Endodermal cell (in vitro differentiated cells): ENCODE results near the gene ETDC. TPM values are rescaled to one million over a fixed set of nuclear protein-coding genes. Genes with fewer than 3 reads are reported as not detected.

Experiments used
- DNase-seq: peaks from one replicate; pipeline ENCODE4 v3.0.0-alpha.2; 2017
- H3K27ac ChIP-seq: 2 replicates; pipeline ENCODE4 v1.5.1; 2013; ENCODE audit warnings: mild to moderate bottlenecking, low read depth, low read length, moderate library complexity
- H3K27me3 ChIP-seq: 2 replicates; pipeline ENCODE4 v1.6.1; 2013; ENCODE audit warnings: mild to moderate bottlenecking, low read length, moderate library complexity; ENCODE audit not compliant: insufficient read depth, control insufficient read depth, poor library complexity, severe bottlenecking
- H3K36me3 ChIP-seq: 2 replicates; pipeline ENCODE4 v1.7.0; 2013; ENCODE audit warnings: mild to moderate bottlenecking, low read length, moderate library complexity; ENCODE audit not compliant: control insufficient read depth, insufficient read depth
- H3K4me1 ChIP-seq: one replicate; pipeline ENCODE4 v1.7.0; 2013; ENCODE audit warnings: low read length; ENCODE audit not compliant: control insufficient read depth, insufficient read depth
- H3K4me3 ChIP-seq: 2 replicates; pipeline ENCODE4 v1.5.1; 2013; ENCODE audit warnings: mild to moderate bottlenecking, low read length, moderate library complexity
- H3K9ac ChIP-seq: 2 replicates; pipeline ENCODE4 v1.6.1; 2013; ENCODE audit warnings: mild to moderate bottlenecking, low read length, moderate library complexity; ENCODE audit not compliant: poor library complexity, severe bottlenecking; ENCODE audit errors: extremely low read depth
- H3K9me3 ChIP-seq: 2 replicates; pipeline ENCODE4 v1.6.1; 2013; ENCODE audit warnings: mild to moderate bottlenecking, low read length, moderate library complexity; ENCODE audit not compliant: control insufficient read depth
- H3K27ac Mint-ChIP-seq: 2 replicates; pipeline ENCODE4 v1.8.0; 2020; ENCODE audit warnings: mixed read lengths
- H3K27me3 Mint-ChIP-seq: 2 replicates; pipeline ENCODE4 v1.8.0; 2021; ENCODE audit warnings: mild to moderate bottlenecking, mixed read lengths; ENCODE audit not compliant: insufficient read depth
- H3K36me3 Mint-ChIP-seq: 2 replicates; pipeline ENCODE4 v1.8.0; 2020; ENCODE audit warnings: low read depth, mixed read lengths
- H3K4me1 Mint-ChIP-seq: 2 replicates; pipeline ENCODE4 v1.8.0; 2020; ENCODE audit warnings: mixed read lengths
- H3K4me3 Mint-ChIP-seq: 2 replicates; pipeline ENCODE4 v1.8.0; 2020; ENCODE audit warnings: mild to moderate bottlenecking, moderate library complexity, mixed read lengths
- H3K9me3 Mint-ChIP-seq: 2 replicates; pipeline ENCODE4 v1.8.0; 2020; ENCODE audit warnings: mild to moderate bottlenecking, mixed read lengths
- CTCF ChIP-seq: fragments of 200-600 bp; sonication (generic); conservative IDR thresholded peaks from 2 replicates; pipeline ENCODE4 v1.5.0; 2021; ENCODE audit warnings: antibody characterized with exemption, mild to moderate bottlenecking
- WGBS, 2 experiments: methylation state at CpG; one replicate each; pipeline versions ENCODE4 v1.1.5 to v1.1.7; 2013; ENCODE audit warnings: missing lambda C conversion rate in 2 of 2, mixed read lengths in 1 of 2; ENCODE audit not compliant: insufficient coverage in 1 of 2, insufficient read length in 1 of 2; 5-methylcytosine and 5-hydroxymethylcytosine counted together
- total RNA-seq, 2 donors: library from RNA; stranded (reverse); fragmentation: NEBNext Ultra II Directional in 1 of 2; extraction: Animal tissue kit (Norgen Biotek cat#: 25700) in 1 of 2; gene quantifications; 2 replicates in 1 of 2; 3 replicates in 1 of 2; pipeline ENCODE4 v1.2.1, GENCODE V29; 2021

Gene ETDC
- total RNA-seq, 2 donors from 2014 or later = not detected

DNA sequence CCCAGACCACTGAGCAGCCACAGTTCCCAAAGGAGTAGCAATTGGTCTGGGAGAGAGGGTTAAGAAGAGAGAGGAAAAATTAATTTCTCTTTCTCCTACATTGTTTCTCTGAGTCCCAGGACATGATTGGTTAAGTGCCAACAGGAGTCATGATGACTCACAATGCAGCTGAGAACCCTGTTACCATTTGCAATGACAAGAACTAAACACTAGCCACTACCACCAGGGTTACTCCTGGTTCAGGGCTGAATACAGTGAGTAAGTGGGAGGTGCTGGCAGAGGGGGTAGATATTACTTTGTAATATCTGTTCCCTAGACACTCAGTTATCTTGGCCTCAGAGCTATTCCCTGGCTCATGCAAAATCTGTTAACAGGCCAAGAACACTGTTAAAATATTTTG, 18.0 kb downstream of the ETDC start:
- DNase-seq = no peak
- Histone ChIP-seq H3K36me3 (no peaks in the 10 kb centered on the region), H3K27ac (no peak overlapping the region), H3K9ac (no peak overlapping the region), H3K4me1 (no peaks in the 10 kb centered on the region), H3K9me3 (peaks cover 9% of the 10 kb centered on the region), H3K4me3 (no peak overlapping the region), H3K27me3 (no peaks in the 10 kb centered on the region)
- Mint-ChIP-seq H3K4me1 (no peaks in the 10 kb centered on the region), H3K27me3 (no peaks in the 10 kb centered on the region), H3K36me3 (peaks cover 21% of the 10 kb centered on the region), H3K27ac (no peak overlapping the region), H3K9me3 (peaks cover 61% of the 10 kb centered on the region), H3K4me3 (no peak overlapping the region)
- no peak for TF ChIP-seq CTCF

GRCh38 chrX:135328421-135329005, 19.2 kb downstream of the ETDC start:
- H3K9me3 Mint-ChIP-seq = peaks cover 62% of the 10 kb centered on the region
- H3K4me1 Mint-ChIP-seq = no peaks in the 10 kb centered on the region
- Histone ChIP-seq H3K9ac (no peak overlapping the region), H3K4me3 (no peak overlapping the region), H3K27ac (no peak overlapping the region), H3K36me3 (no peaks in the 10 kb centered on the region), H3K4me1 (no peaks in the 10 kb centered on the region), H3K9me3 (no peaks in the 10 kb centered on the region), H3K27me3 (no peaks in the 10 kb centered on the region)
- no peak overlapping the region for H3K27ac Mint-ChIP-seq
- no peak for TF ChIP-seq CTCF
- peaks cover 15% of the 10 kb centered on the region for H3K36me3 Mint-ChIP-seq
- no peak for DNase-seq
- H3K27me3 Mint-ChIP-seq = no peaks in the 10 kb centered on the region
- no peak overlapping the region for H3K4me3 Mint-ChIP-seq
- WGBS, 2 experiments = 93% methylated on average over 2 of the region's 3 CpGs; no CpG with 5 or more reads in 1 of the 2 experiments

- Histone ChIP-seq H3K4me3 (no peak overlapping the region), H3K27me3 (no peaks in the 10 kb centered on the region), H3K27ac (no peak overlapping the region), H3K9me3 (no peaks in the 10 kb centered on the region), H3K36me3 (no peaks in the 10 kb centered on the region), H3K9ac (no peak overlapping the region), H3K4me1 (no peaks in the 10 kb centered on the region)
- Mint-ChIP-seq H3K27ac (no peak overlapping the region), H3K4me3 (no peak overlapping the region), H3K36me3 (peaks cover 9% of the 10 kb centered on the region), H3K27me3 (no peaks in the 10 kb centered on the region), H3K4me1 (no peaks in the 10 kb centered on the region), H3K9me3 (peaks cover 60% of the 10 kb centered on the region)
- DNase-seq = no peak
- TF ChIP-seq CTCF = no peak
- WGBS, 2 experiments = no CpG with 5 or more reads among the region's 1 CpG
Observed at GRCh38 chrX:135330706-135331105, 21.4 kb downstream of the ETDC start.
